Calu3 (cell line): ENCODE results near the gene PKM. TPM values are rescaled to one million over a fixed set of nuclear protein-coding genes. Genes with fewer than 3 reads are reported as not detected.

Experiments used
- BruUV-seq: library from RNA; stranded (reverse); fragments of 400-500 nt; replicated peaks from 2 replicates; lab custom pipeline; 2021; lab: Mats Ljungman, UMichigan
- CTCF ChIA-PET: fragments of 300-600 bp; sonication (Branson Sonifier 250); formaldehyde crosslinking; loops from one replicate; lab custom pipeline; 2022; ENCODE audit warnings: antibody characterized with exemption; lab: Charles Lee
- DNase-seq: peaks from one replicate; pipeline ENCODE4 v3.0.0; 2022
- H3K27ac Mint-ChIP-seq: one replicate; pipeline ENCODE4 v1.8.0; 2022; ENCODE audit warnings: mixed read lengths; ENCODE audit not compliant: unreplicated experiment
- H3K27me3 Mint-ChIP-seq: one replicate; pipeline ENCODE4 v1.8.0; 2022; ENCODE audit warnings: mixed read lengths; ENCODE audit not compliant: unreplicated experiment
- H3K36me3 Mint-ChIP-seq: one replicate; pipeline ENCODE4 v1.8.0; 2022; ENCODE audit warnings: mild to moderate bottlenecking, moderate library complexity, mixed read lengths; ENCODE audit not compliant: insufficient read depth, unreplicated experiment
- H3K4me1 Mint-ChIP-seq: one replicate; pipeline ENCODE4 v1.8.0; 2022; ENCODE audit warnings: mild to moderate bottlenecking, low read depth, mixed read lengths; ENCODE audit not compliant: unreplicated experiment
- H3K4me3 Mint-ChIP-seq: one replicate; pipeline ENCODE4 v1.8.0; 2022; ENCODE audit warnings: mild to moderate bottlenecking, low read depth, moderate library complexity, mixed read lengths; ENCODE audit not compliant: unreplicated experiment
- H3K9me3 Mint-ChIP-seq: one replicate; pipeline ENCODE4 v1.8.0; 2022; ENCODE audit warnings: low read depth, mixed read lengths; ENCODE audit not compliant: unreplicated experiment
- CTCF ChIP-seq: fragments of 200-600 bp; IDR thresholded peaks from one replicate; pipeline ENCODE4 v1.8.0; 2022; ENCODE audit warnings: antibody characterized with exemption; ENCODE audit not compliant: unreplicated experiment
- intact Hi-C: fragments of 100-400 bp; cut with micrococcal nuclease; formaldehyde crosslinking; loops from one replicate; pipeline ENCODE4 v1.10.0; 2022; ENCODE audit not compliant: unreplicated experiment
- total RNA-seq: library from RNA; stranded (reverse); gene quantifications from 2 replicates; pipeline ENCODE4 v1.2.3, GENCODE V29; 2022

Gene PKM
- total RNA-seq, 1 experiment from 2014 or later = 1,922 TPM

- intact Hi-C loops = no loop called here
- H3K9me3 Mint-ChIP-seq = no peaks in the 10 kb centered on the region
- H3K4me3 Mint-ChIP-seq = no peak overlapping the region
- CTCF ChIA-PET = no interaction called here
- BruUV-seq = no TSS peak
- peak overlapping the region; percentile 19 for H3K27ac Mint-ChIP-seq
- peaks cover 47% of the 10 kb centered on the region for H3K4me1 Mint-ChIP-seq
- H3K27me3 Mint-ChIP-seq = no peaks in the 10 kb centered on the region
- no peak for DNase-seq
- TF ChIP-seq CTCF = no peak
- peaks cover 64% of the 10 kb centered on the region for H3K36me3 Mint-ChIP-seq
These were observed 2.8 kb upstream of the PKM start for GRCh38 chr15:72233769-72234168.

GRCh38 chr15:72231833-72232478 is 966 bp upstream of the PKM start:
- intact Hi-C loops = no loop called here

DNA sequence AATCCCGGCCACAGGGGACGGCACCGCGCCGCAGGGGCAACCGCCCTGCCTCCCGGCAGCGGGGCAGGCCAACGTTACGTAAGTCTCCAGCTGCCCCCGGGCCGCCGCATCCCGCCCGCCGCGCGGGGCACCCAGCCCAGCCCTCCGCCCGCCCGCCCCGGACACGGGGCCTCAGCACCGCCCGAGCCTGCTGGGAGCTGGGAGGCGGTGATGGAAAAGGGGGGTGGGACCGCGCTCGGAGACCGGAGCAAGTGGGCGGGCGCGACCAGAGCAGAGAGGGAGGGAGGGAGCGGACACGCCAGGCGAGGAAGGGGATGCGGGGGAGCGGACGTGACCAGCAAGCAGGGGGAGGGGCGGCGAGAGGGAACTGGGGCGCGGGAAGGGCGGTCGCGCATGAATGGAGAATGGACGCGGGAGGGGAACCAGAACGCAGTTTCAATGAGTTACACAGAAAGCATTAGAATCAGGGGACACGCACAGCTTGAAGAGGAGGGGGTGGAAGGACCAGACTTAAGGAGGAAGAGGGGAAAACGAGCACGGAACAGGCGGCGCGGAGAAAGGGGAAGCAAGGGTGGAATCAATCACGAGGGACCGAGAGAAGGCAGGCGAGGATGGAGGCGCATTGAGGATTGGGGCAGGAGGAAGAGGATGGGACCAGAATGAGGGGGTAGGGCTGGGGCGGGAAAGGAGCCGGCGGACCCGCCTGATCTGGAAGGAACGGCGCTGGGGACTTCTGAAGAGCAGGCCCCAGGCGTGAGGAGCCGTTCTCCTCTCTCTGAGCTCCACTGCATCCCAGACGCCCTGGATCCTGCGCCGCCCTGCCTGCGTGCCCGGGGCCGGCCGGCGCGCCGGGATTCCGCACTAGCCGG is 559 bp downstream of the PKM start:
- peak; percentile 89 for DNase-seq
- no TSS peak for BruUV-seq
- H3K4me3 Mint-ChIP-seq = peak overlapping the region; percentile 91
- no peak for TF ChIP-seq CTCF
- intact Hi-C loops = no loop called here
- peaks cover 78% of the 10 kb centered on the region for H3K36me3 Mint-ChIP-seq
- CTCF ChIA-PET = interaction anchor here (0.6 to 1.8 kb wide), 4 partner anchors 11 to 217 kb away, joined by 3 to 8 read pairs (median 4); no protein-coding TSS in a partner anchor
- H3K9me3 Mint-ChIP-seq = no peaks in the 10 kb centered on the region
- peaks cover 60% of the 10 kb centered on the region for H3K4me1 Mint-ChIP-seq
- H3K27me3 Mint-ChIP-seq = no peaks in the 10 kb centered on the region
- peak overlapping the region; percentile 95 for H3K27ac Mint-ChIP-seq

More at GRCh38 chr15:72231833-72232478, 966 bp upstream of the PKM start:
- H3K4me1 Mint-ChIP-seq = peaks cover 55% of the 10 kb centered on the region
- DNase-seq = peak; percentile 61
- no peak for TF ChIP-seq CTCF
- H3K36me3 Mint-ChIP-seq = peaks cover 72% of the 10 kb centered on the region
- CTCF ChIA-PET = interaction anchor here (1.0 to 1.8 kb wide), 2 partner anchors 10 to 33 kb away, joined by 3 to 8 read pairs; no protein-coding TSS in a partner anchor
- BruUV-seq = TSS peak; percentile 94
- H3K9me3 Mint-ChIP-seq = no peaks in the 10 kb centered on the region
- H3K27me3 Mint-ChIP-seq = no peaks in the 10 kb centered on the region
- peak overlapping the region; percentile 91 for H3K4me3 Mint-ChIP-seq
- H3K27ac Mint-ChIP-seq = peak overlapping the region; percentile 95

GRCh38 chr15:72229947-72230196 is 1.1 kb downstream of the PKM start:
- intact Hi-C loops = loop anchor here (5.0 kb wide), 1 partner anchor 42 kb away; the partner anchor contains the start of gene PARP6
- Mint-ChIP-seq H3K9me3 (no peaks in the 10 kb centered on the region), H3K4me1 (peaks cover 58% of the 10 kb centered on the region), H3K27me3 (no peaks in the 10 kb centered on the region), H3K27ac (peak overlapping the region; percentile 90), H3K4me3 (peak overlapping the region; percentile 91), H3K36me3 (peaks cover 83% of the 10 kb centered on the region)
- DNase-seq = no peak
- no peak for TF ChIP-seq CTCF
- BruUV-seq = no TSS peak
- CTCF ChIA-PET = interaction anchor here (0.6 to 1.1 kb wide), 3 partner anchors 11 to 218 kb away, joined by 3 to 5 read pairs (median 4); no protein-coding TSS in a partner anchor
